MM.1S (cell line): ENCODE data around the gene SLC38A10.

ENCODE experiments used
- DNase-seq: peaks from one replicate; pipeline ENCODE4 v3.0.0-alpha.2; 2015
- H2AFZ ChIP-seq: fragments of 300-600 bp; sonication (generic); 2 replicates; pipeline ENCODE4 v1.6.0; 2016; ENCODE audit warnings: antibody characterized with exemption, low read length
- H3F3A ChIP-seq: fragments of 300-600 bp; sonication (generic); 2 replicates; pipeline ENCODE4 v1.6.1; 2016; ENCODE audit warnings: mild to moderate bottlenecking, antibody characterized with exemption, low read length, moderate library complexity, mixed read lengths; ENCODE audit not compliant: insufficient read depth
- H3K27ac ChIP-seq: fragments of 300-600 bp; sonication (generic); 2 replicates; pipeline ENCODE4 v1.5.1; 2016; ENCODE audit warnings: mild to moderate bottlenecking, low read length
- H3K27me3 ChIP-seq: fragments of 300-600 bp; sonication (generic); replicated peaks from 2 replicates; pipeline ENCODE4 v1.6.0; 2016; ENCODE audit warnings: low read length; ENCODE audit not compliant: insufficient read depth
- H3K36me3 ChIP-seq: fragments of 300-600 bp; sonication (generic); replicated peaks from 2 replicates; pipeline ENCODE4 v1.6.1; 2016; ENCODE audit warnings: mild to moderate bottlenecking, low read length, mixed read lengths; ENCODE audit not compliant: insufficient read depth
- H3K4me1 ChIP-seq: fragments of 300-600 bp; sonication (generic); 2 replicates; pipeline ENCODE4 v1.6.1; 2016; ENCODE audit warnings: low read length, mixed read lengths
- H3K4me2 ChIP-seq: fragments of 300-600 bp; sonication (generic); 2 replicates; pipeline ENCODE4 v1.6.0; 2016; ENCODE audit warnings: low read depth, low read length
- H3K4me3 ChIP-seq: fragments of 300-600 bp; sonication (generic); 2 replicates; pipeline ENCODE4 v1.5.1; 2016; ENCODE audit warnings: low read length, mixed read lengths
- H3K79me2 ChIP-seq: fragments of 300-600 bp; sonication (generic); 2 replicates; pipeline ENCODE4 v1.6.1; 2016; ENCODE audit warnings: mixed run types, low read length, mixed read lengths
- H3K9ac ChIP-seq: fragments of 300-600 bp; sonication (generic); 2 replicates; pipeline ENCODE4 v1.6.1; 2016; ENCODE audit warnings: low read length, mixed read lengths
- H3K9me2 ChIP-seq: fragments of 300-600 bp; sonication (generic); replicated peaks from 2 replicates; pipeline ENCODE4 v1.6.1; 2016; ENCODE audit warnings: mild to moderate bottlenecking, low read length, mixed read lengths; ENCODE audit not compliant: insufficient read depth
- H3K9me3 ChIP-seq: fragments of 300-600 bp; sonication (generic); replicated peaks from 2 replicates; pipeline ENCODE4 v1.6.1; 2016; ENCODE audit warnings: mild to moderate bottlenecking, low read length, mixed read lengths; ENCODE audit not compliant: insufficient read depth
- H4K20me1 ChIP-seq: fragments of 300-600 bp; sonication (generic); 2 replicates; pipeline ENCODE4 v1.6.1; 2016; ENCODE audit warnings: mild to moderate bottlenecking, low read length, moderate library complexity, mixed read lengths; ENCODE audit not compliant: insufficient read depth
- EZH2 ChIP-seq: fragments of 300-600 bp; sonication (generic); optimal IDR thresholded peaks from 2 replicates; pipeline ENCODE3; 2017; ENCODE audit warnings: low read depth, mild to moderate bottlenecking, antibody characterized with exemption, low read length, mixed read lengths
- EZH2phosphoT487 ChIP-seq: fragments of 300-600 bp; sonication (generic); IDR thresholded peaks from 2 replicates; pipeline ENCODE4 v1.6.1; 2018; ENCODE audit warnings: antibody characterized with exemption, low read length
- TF ChIP-seq, protein P1 (sequence below): fragments of 300-600 bp; sonication (generic); IDR thresholded peaks from 2 replicates; pipeline ENCODE4 v1.5.1; 2016; ENCODE audit warnings: antibody characterized with exemption, low read length, mixed read lengths

SLC38A10 gene

GRCh38 chr17:81219476-81220180 is 75.5 kb downstream of the SLC38A10 start:
- no peak for TF ChIP-seq EZH2
- Histone ChIP-seq H3K4me1 (peaks cover 14% of the 10 kb centered on the region), H3K4me2 (no peak overlapping the region), H3K27me3 (peaks cover 8% of the 10 kb centered on the region; the same call in 1 of the 2 replicates), H3K9me2 (no peaks in the 10 kb centered on the region), H3K27ac (no peak overlapping the region), H3K36me3 (no peaks in the 10 kb centered on the region), H3K9me3 (no peaks in the 10 kb centered on the region), H3K79me2 (peaks cover 13% of the 10 kb centered on the region; the same call in 1 of the 2 replicates), H3K4me3 (no peak overlapping the region), H3F3A (no peaks in the 10 kb centered on the region), H3K9ac (no peak overlapping the region), H2AFZ (no peak overlapping the region), H4K20me1 (no peaks in the 10 kb centered on the region)
- no peak for DNase-seq

DNA sequence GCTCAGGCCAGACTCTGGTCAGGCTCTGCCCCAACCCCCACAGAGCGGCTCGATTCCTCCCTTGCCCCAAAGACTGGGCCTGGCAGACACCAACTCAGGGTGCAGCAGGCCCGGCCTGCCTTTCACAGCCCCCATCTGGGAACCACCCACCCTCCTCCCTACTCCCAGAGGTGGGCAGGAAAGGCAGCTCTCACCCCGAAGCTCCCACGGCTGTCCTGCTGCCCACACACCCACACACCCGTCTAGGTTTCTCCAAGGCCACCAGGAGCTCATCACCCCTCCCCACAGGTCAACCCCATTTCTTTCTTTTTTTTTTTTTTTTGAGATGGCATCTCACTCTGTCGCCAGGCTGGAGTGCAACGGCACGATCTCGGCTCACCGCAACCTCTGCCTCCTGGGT is 76.1 kb downstream of the SLC38A10 start:
- H3F3A ChIP-seq: no peaks in the 10 kb centered on the region
- H3K36me3 ChIP-seq: no peaks in the 10 kb centered on the region
- DNase-seq: no peak
- H3K9me3 ChIP-seq: no peaks in the 10 kb centered on the region
- peaks cover 13% of the 10 kb centered on the region; the same call in 1 of the 2 replicates for H3K79me2 ChIP-seq
- peaks cover 6% of the 10 kb centered on the region; the same call in 1 of the 2 replicates for H3K27me3 ChIP-seq
- no peaks in the 10 kb centered on the region for H3K9me2 ChIP-seq
- H3K27ac ChIP-seq: no peak overlapping the region
- TF ChIP-seq EZH2: no peak
- TF ChIP-seq, protein P1, sequence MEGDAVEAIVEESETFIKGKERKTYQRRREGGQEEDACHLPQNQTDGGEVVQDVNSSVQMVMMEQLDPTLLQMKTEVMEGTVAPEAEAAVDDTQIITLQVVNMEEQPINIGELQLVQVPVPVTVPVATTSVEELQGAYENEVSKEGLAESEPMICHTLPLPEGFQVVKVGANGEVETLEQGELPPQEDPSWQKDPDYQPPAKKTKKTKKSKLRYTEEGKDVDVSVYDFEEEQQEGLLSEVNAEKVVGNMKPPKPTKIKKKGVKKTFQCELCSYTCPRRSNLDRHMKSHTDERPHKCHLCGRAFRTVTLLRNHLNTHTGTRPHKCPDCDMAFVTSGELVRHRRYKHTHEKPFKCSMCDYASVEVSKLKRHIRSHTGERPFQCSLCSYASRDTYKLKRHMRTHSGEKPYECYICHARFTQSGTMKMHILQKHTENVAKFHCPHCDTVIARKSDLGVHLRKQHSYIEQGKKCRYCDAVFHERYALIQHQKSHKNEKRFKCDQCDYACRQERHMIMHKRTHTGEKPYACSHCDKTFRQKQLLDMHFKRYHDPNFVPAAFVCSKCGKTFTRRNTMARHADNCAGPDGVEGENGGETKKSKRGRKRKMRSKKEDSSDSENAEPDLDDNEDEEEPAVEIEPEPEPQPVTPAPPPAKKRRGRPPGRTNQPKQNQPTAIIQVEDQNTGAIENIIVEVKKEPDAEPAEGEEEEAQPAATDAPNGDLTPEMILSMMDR: no peak
- no peak for TF ChIP-seq EZH2phosphoT487
- no peak overlapping the region for H3K9ac ChIP-seq
- no peak overlapping the region for H2AFZ ChIP-seq
- H3K4me1 ChIP-seq: peaks cover 14% of the 10 kb centered on the region
- H3K4me3 ChIP-seq: no peak overlapping the region
- H3K4me2 ChIP-seq: no peak overlapping the region
- no peaks in the 10 kb centered on the region for H4K20me1 ChIP-seq

DNA sequence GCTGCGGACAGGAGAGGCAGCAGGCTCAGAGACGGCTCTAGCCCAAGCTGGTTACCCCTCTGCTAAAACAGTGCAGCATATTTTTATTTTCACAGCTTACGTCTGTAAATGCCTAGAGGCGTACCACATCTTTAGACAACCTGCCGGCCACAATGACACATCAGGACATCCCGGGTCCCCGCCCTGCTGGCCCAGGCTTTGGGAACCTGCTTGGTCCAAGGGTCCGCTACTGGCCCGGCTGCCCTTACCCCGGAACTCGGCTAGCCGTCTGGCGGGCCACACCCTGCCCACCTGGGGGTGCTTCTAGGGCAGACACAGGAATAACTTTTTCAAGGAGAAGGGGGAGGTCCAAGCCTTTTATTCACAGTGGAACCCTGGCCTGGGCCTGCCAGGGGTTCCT is 76.6 kb downstream of the SLC38A10 start:
- H3K36me3 ChIP-seq: no peaks in the 10 kb centered on the region
- peaks cover 13% of the 10 kb centered on the region; the same call in 1 of the 2 replicates for H3K79me2 ChIP-seq

More for the DNA sequence above, 76.6 kb downstream of the SLC38A10 start:
- Histone ChIP-seq H3K27me3 (peaks cover under 1% of the 10 kb centered on the region; the same call in 1 of the 2 replicates), H3K4me1 (peaks cover 9% of the 10 kb centered on the region), H3K4me2 (no peak overlapping the region), H3K9me2 (no peaks in the 10 kb centered on the region), H2AFZ (no peak overlapping the region), H3K9me3 (no peaks in the 10 kb centered on the region), H3F3A (no peaks in the 10 kb centered on the region), H3K27ac (no peak overlapping the region), H3K4me3 (no peak overlapping the region), H4K20me1 (no peaks in the 10 kb centered on the region), H3K9ac (no peak overlapping the region)
- TF ChIP-seq, protein P1: no peak
- TF ChIP-seq EZH2 (no peak), EZH2phosphoT487 (no peak)
- DNase-seq: no peak
